PC-3 (cell line): ENCODE results near the gene AUTS2.

ENCODE experiments used
- EZH2 ChIP-seq: fragments of 300-600 bp; sonication (generic); IDR thresholded peaks from one replicate; pipeline ENCODE4 v1.6.1; 2017; ENCODE audit warnings: antibody characterized with exemption, mild to moderate bottlenecking, low read length; ENCODE audit not compliant: unreplicated experiment
- EZH2phosphoT487 ChIP-seq: fragments of 300-600 bp; sonication (generic); IDR thresholded peaks from 2 replicates; pipeline ENCODE4 v1.6.1; 2018; ENCODE audit warnings: mild to moderate bottlenecking, antibody characterized with exemption, low read length, borderline replicate concordance
- TF ChIP-seq, protein P1 (sequence below): fragments of 300-600 bp; sonication (generic); conservative IDR thresholded peaks from 2 replicates; pipeline ENCODE4 v1.5.1; 2017; ENCODE audit warnings: antibody characterized with exemption, low read depth, mild to moderate bottlenecking, low read length

DNA sequence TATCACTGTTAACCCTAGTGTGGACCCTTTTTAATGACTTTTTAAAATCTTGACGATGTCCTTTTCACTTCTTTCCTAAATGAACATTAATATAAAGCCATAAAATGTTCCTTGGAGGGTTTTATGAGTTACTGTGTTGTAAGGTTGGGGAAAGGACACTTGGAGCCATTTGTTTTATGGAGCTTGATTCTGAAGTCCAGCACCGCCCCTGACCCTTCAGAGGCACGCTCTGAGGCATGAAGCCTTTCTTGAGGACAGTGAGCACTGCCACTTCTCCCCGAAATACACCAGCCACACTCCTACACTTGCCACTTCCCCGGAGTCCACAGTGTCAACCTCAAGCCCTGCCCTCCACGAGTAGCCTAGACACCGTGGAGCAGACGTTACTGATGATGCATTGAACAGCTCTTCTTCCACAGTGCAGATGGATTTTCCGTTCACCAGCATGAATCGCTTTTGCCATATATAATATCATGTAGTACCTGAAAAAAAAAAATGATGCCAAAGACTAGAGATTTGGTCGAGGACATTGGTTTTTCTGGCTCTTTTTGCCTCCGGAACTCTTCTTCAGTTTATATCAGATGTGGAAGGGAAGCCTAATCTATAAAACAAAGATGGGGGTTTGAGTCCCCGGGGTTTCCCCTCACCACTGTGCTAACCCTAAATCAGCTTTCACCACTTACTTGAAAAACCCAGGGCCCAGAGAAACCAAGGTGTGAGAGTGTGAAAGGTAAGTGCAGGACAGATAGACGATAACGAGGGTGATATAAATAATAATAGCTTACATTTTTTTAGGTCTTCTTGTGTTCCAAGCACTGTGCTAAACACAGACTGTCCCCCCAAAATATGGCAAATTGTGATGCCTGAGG is 881.1 kb downstream of the AUTS2 start:
- TF ChIP-seq, protein P1, sequence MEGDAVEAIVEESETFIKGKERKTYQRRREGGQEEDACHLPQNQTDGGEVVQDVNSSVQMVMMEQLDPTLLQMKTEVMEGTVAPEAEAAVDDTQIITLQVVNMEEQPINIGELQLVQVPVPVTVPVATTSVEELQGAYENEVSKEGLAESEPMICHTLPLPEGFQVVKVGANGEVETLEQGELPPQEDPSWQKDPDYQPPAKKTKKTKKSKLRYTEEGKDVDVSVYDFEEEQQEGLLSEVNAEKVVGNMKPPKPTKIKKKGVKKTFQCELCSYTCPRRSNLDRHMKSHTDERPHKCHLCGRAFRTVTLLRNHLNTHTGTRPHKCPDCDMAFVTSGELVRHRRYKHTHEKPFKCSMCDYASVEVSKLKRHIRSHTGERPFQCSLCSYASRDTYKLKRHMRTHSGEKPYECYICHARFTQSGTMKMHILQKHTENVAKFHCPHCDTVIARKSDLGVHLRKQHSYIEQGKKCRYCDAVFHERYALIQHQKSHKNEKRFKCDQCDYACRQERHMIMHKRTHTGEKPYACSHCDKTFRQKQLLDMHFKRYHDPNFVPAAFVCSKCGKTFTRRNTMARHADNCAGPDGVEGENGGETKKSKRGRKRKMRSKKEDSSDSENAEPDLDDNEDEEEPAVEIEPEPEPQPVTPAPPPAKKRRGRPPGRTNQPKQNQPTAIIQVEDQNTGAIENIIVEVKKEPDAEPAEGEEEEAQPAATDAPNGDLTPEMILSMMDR: no peak
- no peak for TF ChIP-seq EZH2phosphoT487
- TF ChIP-seq EZH2: no peak
